ENCODE results near the gene MYO9B. TPM values are rescaled to one million over a fixed set of nuclear protein-coding genes. Genes with fewer than 3 reads are reported as not detected.

MYO9B gene
- polyA plus RNA-seq, 2 of the 4 experiments (the other 2 are of a cell fraction): 13.0 to 27.7 TPM

DNA sequence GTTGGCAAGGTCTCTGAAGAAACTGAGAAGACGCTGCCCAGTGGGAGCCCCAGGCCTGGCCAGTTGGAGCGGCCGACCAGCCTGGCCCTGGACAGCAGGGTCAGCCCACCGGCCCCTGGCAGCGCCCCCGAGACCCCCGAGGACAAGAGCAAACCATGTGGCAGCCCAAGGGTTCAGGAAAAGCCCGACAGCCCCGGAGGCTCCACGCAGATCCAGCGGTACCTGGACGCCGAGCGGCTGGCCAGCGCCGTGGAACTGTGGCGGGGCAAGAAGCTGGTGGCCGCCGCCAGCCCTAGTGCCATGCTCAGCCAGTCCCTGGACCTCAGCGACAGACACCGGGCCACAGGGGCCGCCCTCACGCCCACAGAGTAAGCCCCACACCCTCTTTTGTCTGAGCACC is 119.5 kb downstream of the MYO9B start:
- no peak for FAIRE-seq
- DNase-seq (ENCODE audit: low read depth in 1 of 2, low spot score in 1 of 2): no peak
- no peak for TF ChIP-seq ESRRA (IDR thresholded peaks at IDR 0.05; ENCODE audit: borderline replicate concordance, low read length)
- TF ChIP-seq CTCF (IDR thresholded peaks at IDR 0.05): no peak
- no peak for TF ChIP-seq ELK1 (IDR thresholded peaks at IDR 0.05; ENCODE audit: low read depth, low read length)
- TF ChIP-seq TP53 (CRISPR knock-in tag; IDR thresholded peaks at IDR 0.05): no peak
- no peak for TF ChIP-seq ZFP36 (IDR thresholded peaks at IDR 0.05; ENCODE audit: borderline replicate concordance, partially characterized antibody)
- TF ChIP-seq BHLHE40 (IDR thresholded peaks at IDR 0.05; ENCODE audit: low read depth, low read length): no peak
- TF ChIP-seq HES2 (IDR thresholded peaks at IDR 0.05): no peak
- no peak for TF ChIP-seq RCOR1 (IDR thresholded peaks at IDR 0.05; ENCODE audit: low read depth, low read length)
- TF ChIP-seq GATA3 (IDR thresholded peaks at IDR 0.05; ENCODE audit: borderline replicate concordance): no peak
- no peak for TF ChIP-seq RNF2 (IDR thresholded peaks at IDR 0.05; ENCODE audit: borderline replicate concordance, low read depth)
- no peak for TF ChIP-seq CBX8 (IDR thresholded peaks at IDR 0.05)
- TF ChIP-seq CHD4 (IDR thresholded peaks at IDR 0.05; ENCODE audit: borderline replicate concordance): no peak
- TF ChIP-seq HEYL (CRISPR knock-in tag; IDR thresholded peaks at IDR 0.05): no peak
- no peak for TF ChIP-seq PHF8 (IDR thresholded peaks at IDR 0.05; ENCODE audit: borderline replicate concordance, low read depth)
- TF ChIP-seq ZNF302 (CRISPR knock-in tag; IDR thresholded peaks at IDR 0.05): no peak
- no peak for TF ChIP-seq ZC3H11A (IDR thresholded peaks at IDR 0.05)
- TF ChIP-seq, protein P1, sequence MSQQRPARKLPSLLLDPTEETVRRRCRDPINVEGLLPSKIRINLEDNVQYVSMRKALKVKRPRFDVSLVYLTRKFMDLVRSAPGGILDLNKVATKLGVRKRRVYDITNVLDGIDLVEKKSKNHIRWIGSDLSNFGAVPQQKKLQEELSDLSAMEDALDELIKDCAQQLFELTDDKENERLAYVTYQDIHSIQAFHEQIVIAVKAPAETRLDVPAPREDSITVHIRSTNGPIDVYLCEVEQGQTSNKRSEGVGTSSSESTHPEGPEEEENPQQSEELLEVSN (IDR thresholded peaks at IDR 0.05; ENCODE audit: borderline replicate concordance, low read depth): no peak
- no peak for TF ChIP-seq BCL3 (IDR thresholded peaks at IDR 0.05)
- no peak for TF ChIP-seq RARB (CRISPR knock-in tag; IDR thresholded peaks at IDR 0.05)
- no peak for TF ChIP-seq RAD21 (conservative IDR thresholded peaks at IDR 0.05 in 1 of 2, IDR thresholded peaks at IDR 0.05 in 1 of 2)
- CTCF ChIA-PET: no interaction called here
- H3K27ac ChIP-seq: no peak overlapping the region
- no peaks in the 10 kb centered on the region for H3K9me3 ChIP-seq
- POLR2A ChIA-PET: no interaction called here
- no peaks in the 10 kb centered on the region for H3K4me1 ChIP-seq
- H3K4me3 ChIP-seq: no peak overlapping the region
- ATAC-seq: no peak
- no peak overlapping the region for H3K4me2 ChIP-seq
- 97% methylated on average over 19 of the region's 23 CpGs for WGBS (ENCODE audit: missing lambda C conversion rate)

DNA sequence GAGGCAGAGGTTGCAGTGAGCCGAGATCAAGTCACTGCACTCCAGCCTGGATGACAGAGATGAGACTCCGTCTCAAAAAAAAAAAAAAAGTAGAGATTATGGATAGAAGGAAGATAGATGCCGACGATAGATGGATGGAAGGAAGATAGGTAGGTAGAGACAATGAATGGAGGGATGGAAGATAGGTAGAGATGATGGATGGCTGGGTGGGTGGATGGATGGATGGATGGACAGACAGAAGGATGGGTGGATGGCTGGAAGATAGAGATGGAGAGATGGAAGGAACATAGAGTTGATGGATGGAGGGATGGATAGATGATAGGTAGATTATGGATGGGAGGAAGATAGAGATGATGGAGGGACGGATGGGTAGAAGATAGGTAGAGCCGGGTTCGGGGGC is 121.0 kb downstream of the MYO9B start:
- ChIA-PET CTCF (no interaction called here), POLR2A (no interaction called here)
- no peak overlapping the region for H3K27ac ChIP-seq
- H3K4me1 ChIP-seq: no peaks in the 10 kb centered on the region
- no peaks in the 10 kb centered on the region for H3K9me3 ChIP-seq
- no peak for DNase-seq (ENCODE audit: low read depth in 1 of 2, low spot score in 1 of 2)
- WGBS (ENCODE audit: missing lambda C conversion rate): 92% methylated on average over 7 of the region's 7 CpGs
- TF ChIP-seq, protein P2, sequence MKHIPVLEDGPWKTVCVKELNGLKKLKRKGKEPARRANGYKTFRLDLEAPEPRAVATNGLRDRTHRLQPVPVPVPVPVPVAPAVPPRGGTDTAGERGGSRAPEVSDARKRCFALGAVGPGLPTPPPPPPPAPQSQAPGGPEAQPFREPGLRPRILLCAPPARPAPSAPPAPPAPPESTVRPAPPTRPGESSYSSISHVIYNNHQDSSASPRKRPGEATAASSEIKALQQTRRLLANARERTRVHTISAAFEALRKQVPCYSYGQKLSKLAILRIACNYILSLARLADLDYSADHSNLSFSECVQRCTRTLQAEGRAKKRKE (CRISPR knock-in tag; IDR thresholded peaks at IDR 0.05; ENCODE audit: low read depth): no peak
- TF ChIP-seq SMC3 (IDR thresholded peaks at IDR 0.05) (no peak), ESRRA (IDR thresholded peaks at IDR 0.05; ENCODE audit: borderline replicate concordance, low read length) (no peak), GATA3 (IDR thresholded peaks at IDR 0.05; ENCODE audit: borderline replicate concordance) (no peak), KDM1A (IDR thresholded peaks at IDR 0.05; ENCODE audit: low read depth) (no peak), BCL3 (IDR thresholded peaks at IDR 0.05) (no peak), ZSCAN20 (CRISPR knock-in tag; IDR thresholded peaks at IDR 0.05) (no peak)
- TF ChIP-seq, protein P3, sequence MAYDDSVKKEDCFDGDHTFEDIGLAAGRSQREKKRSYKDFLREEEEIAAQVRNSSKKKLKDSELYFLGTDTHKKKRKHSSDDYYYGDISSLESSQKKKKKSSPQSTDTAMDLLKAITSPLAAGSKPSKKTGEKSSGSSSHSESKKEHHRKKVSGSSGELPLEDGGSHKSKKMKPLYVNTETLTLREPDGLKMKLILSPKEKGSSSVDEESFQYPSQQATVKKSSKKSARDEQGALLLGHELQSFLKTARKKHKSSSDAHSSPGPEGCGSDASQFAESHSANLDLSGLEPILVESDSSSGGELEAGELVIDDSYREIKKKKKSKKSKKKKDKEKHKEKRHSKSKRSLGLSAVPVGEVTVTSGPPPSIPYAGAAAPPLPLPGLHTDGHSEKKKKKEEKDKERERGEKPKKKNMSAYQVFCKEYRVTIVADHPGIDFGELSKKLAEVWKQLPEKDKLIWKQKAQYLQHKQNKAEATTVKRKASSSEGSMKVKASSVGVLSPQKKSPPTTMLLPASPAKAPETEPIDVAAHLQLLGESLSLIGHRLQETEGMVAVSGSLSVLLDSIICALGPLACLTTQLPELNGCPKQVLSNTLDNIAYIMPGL (CRISPR knock-in tag; IDR thresholded peaks at IDR 0.05; ENCODE audit: borderline replicate concordance): no peak
- TF ChIP-seq, protein P4, sequence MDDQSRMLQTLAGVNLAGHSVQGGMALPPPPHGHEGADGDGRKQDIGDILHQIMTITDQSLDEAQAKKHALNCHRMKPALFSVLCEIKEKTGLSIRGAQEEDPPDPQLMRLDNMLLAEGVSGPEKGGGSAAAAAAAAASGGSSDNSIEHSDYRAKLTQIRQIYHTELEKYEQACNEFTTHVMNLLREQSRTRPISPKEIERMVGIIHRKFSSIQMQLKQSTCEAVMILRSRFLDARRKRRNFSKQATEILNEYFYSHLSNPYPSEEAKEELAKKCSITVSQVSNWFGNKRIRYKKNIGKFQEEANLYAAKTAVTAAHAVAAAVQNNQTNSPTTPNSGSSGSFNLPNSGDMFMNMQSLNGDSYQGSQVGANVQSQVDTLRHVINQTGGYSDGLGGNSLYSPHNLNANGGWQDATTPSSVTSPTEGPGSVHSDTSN (IDR thresholded peaks at IDR 0.05): no peak
- no peak overlapping the region for H3K4me3 ChIP-seq
- ATAC-seq: no peak
- H3K4me2 ChIP-seq: no peak overlapping the region
- FAIRE-seq: no peak

Data from A549 (cell line).